Glutamatergic neuron (in vitro differentiated cells): ENCODE measurements around the gene CDK11A. TPM values are rescaled to one million over a fixed set of nuclear protein-coding genes. Genes with fewer than 3 reads are reported as not detected.
"Not testable (repeated sequence)": the region's sequence is repeated elsewhere in the genome, so short reads cannot be mapped to it uniquely, and the experiment has no call there.

Experiments
- DNase-seq: peaks from one replicate; pipeline ENCODE4 v3.0.0; 2022
- H3K27ac Mint-ChIP-seq: one replicate; pipeline ENCODE4 v1.8.0; 2020; ENCODE audit warnings: mild to moderate bottlenecking, mixed read lengths, inconsistent platforms; ENCODE audit not compliant: unreplicated experiment
- H3K27me3 Mint-ChIP-seq: one replicate; pipeline ENCODE4 v1.8.0; 2020; ENCODE audit warnings: mild to moderate bottlenecking, moderate library complexity, mixed read lengths, inconsistent platforms; ENCODE audit not compliant: unreplicated experiment
- H3K36me3 Mint-ChIP-seq: one replicate; pipeline ENCODE4 v1.8.0; 2020; ENCODE audit warnings: mild to moderate bottlenecking, mixed read lengths, inconsistent platforms; ENCODE audit not compliant: unreplicated experiment
- H3K4me1 Mint-ChIP-seq: one replicate; pipeline ENCODE4 v1.8.0; 2020; ENCODE audit warnings: mild to moderate bottlenecking, low read depth, mixed read lengths, inconsistent platforms; ENCODE audit not compliant: unreplicated experiment
- H3K4me3 Mint-ChIP-seq: one replicate; pipeline ENCODE4 v1.8.0; 2020; ENCODE audit warnings: mild to moderate bottlenecking, mixed read lengths, inconsistent platforms; ENCODE audit not compliant: unreplicated experiment
- H3K9me3 Mint-ChIP-seq: one replicate; pipeline ENCODE4 v1.8.0; 2020; ENCODE audit warnings: mild to moderate bottlenecking, moderate library complexity, mixed read lengths, inconsistent platforms; ENCODE audit not compliant: unreplicated experiment
- CTCF ChIP-seq: fragments of 200-600 bp; sonication (generic); IDR thresholded peaks from one replicate; pipeline ENCODE4 v1.5.0; 2021; ENCODE audit not compliant: partially characterized antibody, unreplicated experiment
- total RNA-seq: library from RNA; stranded (reverse); fragmentation: NEBNext Ultra II Directional; extraction: Animal tissue kit (Norgen Biotek cat#: 25700); gene quantifications from one replicate; pipeline ENCODE4 v1.2.1, GENCODE V29; 2021; ENCODE audit not compliant: unreplicated experiment

Gene CDK11A
- total RNA-seq, 1 donor from 2014 or later = 62.8 TPM

- H3K27ac Mint-ChIP-seq, H3K4me1 Mint-ChIP-seq, H3K36me3 Mint-ChIP-seq, H3K27me3 Mint-ChIP-seq, H3K4me3 Mint-ChIP-seq, H3K9me3 Mint-ChIP-seq, DNase-seq: not testable (repeated sequence)
Measured at GRCh38 chr1:1699061-1699460, 25.1 kb downstream of the CDK11A start.

- DNase-seq = not testable (repeated sequence)
Measured at GRCh38 chr1:1697358-1698183, 26.6 kb downstream of the CDK11A start.

GRCh38 chr1:1696431-1697357 lies 27.5 kb downstream of the CDK11A start:
- DNase-seq, H3K36me3 Mint-ChIP-seq, H3K27me3 Mint-ChIP-seq, H3K9me3 Mint-ChIP-seq, H3K4me1 Mint-ChIP-seq, H3K4me3 Mint-ChIP-seq: not testable (repeated sequence)
- H3K27ac Mint-ChIP-seq = peak overlapping the region; percentile 52

More at GRCh38 chr1:1697358-1698183, 26.6 kb downstream of the CDK11A start:
- not testable (repeated sequence) for H3K27me3 Mint-ChIP-seq, H3K9me3 Mint-ChIP-seq, H3K36me3 Mint-ChIP-seq, H3K4me1 Mint-ChIP-seq, H3K4me3 Mint-ChIP-seq, H3K27ac Mint-ChIP-seq

- not testable (repeated sequence) for H3K4me1 Mint-ChIP-seq, H3K36me3 Mint-ChIP-seq, H3K27me3 Mint-ChIP-seq, H3K9me3 Mint-ChIP-seq
- Mint-ChIP-seq H3K4me3 (peak within 1 kb of the TSS; percentile 64), H3K27ac (peak within 1 kb of the TSS; percentile 59)
- DNase-seq = peak; percentile 94
Measured at GRCh38 chr1:1692714-1693647, 31.2 kb downstream of the CDK11A start, which contains the start of gene SLC35E2B. TSS of gene SLC35E2B (minus strand) at chr1:1692795. CDS start at chr1:1676699, 16,096 bp downstream.

- peak overlapping the region; percentile 64 for H3K4me3 Mint-ChIP-seq
- peak overlapping the region; percentile 59 for H3K27ac Mint-ChIP-seq
- not testable (repeated sequence) for H3K36me3 Mint-ChIP-seq, H3K4me1 Mint-ChIP-seq, H3K27me3 Mint-ChIP-seq, H3K9me3 Mint-ChIP-seq
- DNase-seq = peak; percentile 87
Measured at GRCh38 chr1:1692324-1692713, 31.8 kb downstream of the CDK11A start.

GRCh38 chr1:1691443-1691842 lies 32.7 kb downstream of the CDK11A start:
- H3K4me3 Mint-ChIP-seq, H3K4me1 Mint-ChIP-seq, H3K36me3 Mint-ChIP-seq, H3K27me3 Mint-ChIP-seq, H3K9me3 Mint-ChIP-seq, DNase-seq, H3K27ac Mint-ChIP-seq: not testable (repeated sequence)

GRCh38 chr1:1689526-1689925 lies 34.6 kb downstream of the CDK11A start:
- not testable (repeated sequence) for H3K4me1 Mint-ChIP-seq, H3K27ac Mint-ChIP-seq, H3K36me3 Mint-ChIP-seq, H3K27me3 Mint-ChIP-seq, DNase-seq, H3K9me3 Mint-ChIP-seq, H3K4me3 Mint-ChIP-seq

GRCh38 chr1:1687846-1688245 lies 36.3 kb downstream of the CDK11A start:
- H3K36me3 Mint-ChIP-seq = no peaks in the 10 kb centered on the region
- no peak for TF ChIP-seq CTCF
- H3K4me3 Mint-ChIP-seq = peak overlapping the region; percentile 74
- DNase-seq = no peak
- H3K27me3 Mint-ChIP-seq = peaks cover 5% of the 10 kb centered on the region
- H3K27ac Mint-ChIP-seq = peak overlapping the region; percentile 38
- peaks cover 2% of the 10 kb centered on the region for H3K9me3 Mint-ChIP-seq
- peaks cover 7% of the 10 kb centered on the region for H3K4me1 Mint-ChIP-seq
